C4-2B (cell line): ENCODE results near the gene TSPAN3.

Experiments
- CTCF ChIP-seq: fragments of 450-650 bp; conservative IDR thresholded peaks from 2 replicates; pipeline ENCODE4 v1.5.1; 2017; ENCODE audit warnings: mild to moderate bottlenecking
- ZFX ChIP-seq: fragments of 450-650 bp; IDR thresholded peaks from 2 replicates; pipeline ENCODE4 v1.6.1; 2017

- TF ChIP-seq CTCF: no peak
- no peak for TF ChIP-seq ZFX
Observed at GRCh38 chr15:77083381-77084160, 12.7 kb upstream of the TSPAN3 start.
